HUES48 (cell line): ENCODE results near the gene ZNRF3.
A peak's percentile ranks its signal among the peaks of the same experiment; 100 is the strongest.

Experiments
- H3K27ac ChIP-seq: one replicate; pipeline ENCODE4 v1.7.0; 2013; ENCODE audit warnings: low read depth, low read length, inconsistent platforms
- H3K27me3 ChIP-seq: 2 replicates; pipeline ENCODE4 v1.6.1; 2013; ENCODE audit warnings: mild to moderate bottlenecking, low read length; ENCODE audit not compliant: control insufficient read depth, insufficient read depth
- H3K36me3 ChIP-seq: 2 replicates; pipeline ENCODE4 v1.6.1; 2013; ENCODE audit warnings: low read length; ENCODE audit not compliant: control insufficient read depth, insufficient read depth
- H3K4me1 ChIP-seq: 2 replicates; pipeline ENCODE4 v1.6.1; 2013; ENCODE audit warnings: mild to moderate bottlenecking, low read length; ENCODE audit not compliant: control insufficient read depth, insufficient read depth
- H3K4me3 ChIP-seq: 2 replicates; pipeline ENCODE4 v1.5.1; 2013; ENCODE audit warnings: mild to moderate bottlenecking, low read depth, low read length
- H3K9ac ChIP-seq: 2 replicates; pipeline ENCODE4 v1.6.1; 2013; ENCODE audit warnings: mild to moderate bottlenecking, low read depth, low read length, moderate library complexity
- H3K9me3 ChIP-seq: 2 replicates; pipeline ENCODE4 v1.6.1; 2013; ENCODE audit warnings: low read length; ENCODE audit not compliant: control insufficient read depth, insufficient read depth

Gene ZNRF3

DNA sequence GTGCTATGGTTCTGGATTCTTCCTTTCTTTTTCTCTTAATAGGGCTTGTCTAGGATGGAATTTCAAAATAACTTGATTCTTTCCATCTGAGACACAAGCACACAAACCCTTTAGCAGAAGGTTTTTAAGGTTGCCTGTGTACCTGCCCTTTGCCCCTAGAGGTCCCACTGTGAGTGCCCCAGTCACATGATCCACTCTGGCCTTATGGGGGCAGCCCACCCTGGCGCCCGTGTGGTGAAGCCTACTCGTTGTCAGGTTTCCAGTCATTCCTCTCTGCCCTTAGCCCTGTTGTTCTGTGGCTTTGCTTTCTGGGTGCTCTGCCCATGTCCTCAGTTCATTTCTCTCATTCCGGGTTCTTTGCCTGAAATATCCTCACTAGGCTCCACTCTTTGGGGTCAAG lies 51.8 kb downstream of the ZNRF3 start:
- Histone ChIP-seq H3K9me3 (no peaks in the 10 kb centered on the region), H3K27me3 (no peaks in the 10 kb centered on the region), H3K4me1 (peaks cover 30% of the 10 kb centered on the region), H3K4me3 (no peak overlapping the region), H3K27ac (no peak overlapping the region), H3K36me3 (no peaks in the 10 kb centered on the region), H3K9ac (no peak overlapping the region)

DNA sequence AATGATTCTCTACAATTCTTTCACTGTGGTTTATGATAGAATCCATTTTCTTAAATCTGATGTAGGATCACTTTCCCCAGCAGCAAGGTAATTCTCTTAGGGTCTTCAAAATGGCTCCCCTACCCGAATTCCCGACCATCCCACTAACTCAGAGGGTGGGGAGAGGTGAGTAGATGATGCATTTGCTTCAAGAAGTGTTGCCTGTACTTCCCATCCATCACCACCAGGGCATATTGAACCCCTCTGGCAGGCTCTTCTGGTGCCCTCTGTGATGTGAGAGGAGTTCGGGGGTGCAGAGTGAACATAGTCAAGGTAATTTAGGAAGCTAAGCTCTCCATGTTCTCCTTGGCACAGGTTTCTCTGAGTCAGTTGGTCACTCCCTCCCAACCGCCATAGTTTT lies 52.3 kb downstream of the ZNRF3 start:
- H3K9ac ChIP-seq: no peak overlapping the region
- H3K27me3 ChIP-seq: no peaks in the 10 kb centered on the region
- no peak overlapping the region for H3K27ac ChIP-seq
- no peaks in the 10 kb centered on the region for H3K9me3 ChIP-seq
- peaks cover 30% of the 10 kb centered on the region for H3K4me1 ChIP-seq
- H3K36me3 ChIP-seq: no peaks in the 10 kb centered on the region
- H3K4me3 ChIP-seq: no peak overlapping the region

DNA sequence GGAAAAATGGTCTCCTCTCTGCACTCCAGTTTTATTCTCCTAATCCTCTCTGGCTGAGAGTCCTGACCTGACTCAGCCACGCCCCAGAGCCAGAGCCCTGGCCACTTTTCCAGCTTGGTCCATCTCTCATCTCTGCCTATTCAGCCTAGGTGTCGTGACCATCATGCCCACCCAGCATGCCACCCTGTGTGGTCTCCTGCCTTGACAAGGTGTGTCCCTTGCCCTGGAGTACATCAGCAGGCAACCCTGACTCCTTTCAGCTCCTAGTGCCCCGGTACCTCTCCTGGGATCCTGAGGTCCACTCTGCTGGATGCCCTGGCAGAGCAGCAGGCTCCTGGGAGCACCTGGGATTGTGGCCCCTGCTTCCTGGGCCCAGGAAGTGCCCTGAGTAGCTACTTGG lies 52.8 kb downstream of the ZNRF3 start:
- H3K9me3 ChIP-seq: no peaks in the 10 kb centered on the region
- no peaks in the 10 kb centered on the region for H3K27me3 ChIP-seq
- no peak overlapping the region for H3K9ac ChIP-seq
- no peak overlapping the region for H3K27ac ChIP-seq
- no peaks in the 10 kb centered on the region for H3K36me3 ChIP-seq
- peaks cover 33% of the 10 kb centered on the region for H3K4me1 ChIP-seq
- no peak overlapping the region for H3K4me3 ChIP-seq

DNA sequence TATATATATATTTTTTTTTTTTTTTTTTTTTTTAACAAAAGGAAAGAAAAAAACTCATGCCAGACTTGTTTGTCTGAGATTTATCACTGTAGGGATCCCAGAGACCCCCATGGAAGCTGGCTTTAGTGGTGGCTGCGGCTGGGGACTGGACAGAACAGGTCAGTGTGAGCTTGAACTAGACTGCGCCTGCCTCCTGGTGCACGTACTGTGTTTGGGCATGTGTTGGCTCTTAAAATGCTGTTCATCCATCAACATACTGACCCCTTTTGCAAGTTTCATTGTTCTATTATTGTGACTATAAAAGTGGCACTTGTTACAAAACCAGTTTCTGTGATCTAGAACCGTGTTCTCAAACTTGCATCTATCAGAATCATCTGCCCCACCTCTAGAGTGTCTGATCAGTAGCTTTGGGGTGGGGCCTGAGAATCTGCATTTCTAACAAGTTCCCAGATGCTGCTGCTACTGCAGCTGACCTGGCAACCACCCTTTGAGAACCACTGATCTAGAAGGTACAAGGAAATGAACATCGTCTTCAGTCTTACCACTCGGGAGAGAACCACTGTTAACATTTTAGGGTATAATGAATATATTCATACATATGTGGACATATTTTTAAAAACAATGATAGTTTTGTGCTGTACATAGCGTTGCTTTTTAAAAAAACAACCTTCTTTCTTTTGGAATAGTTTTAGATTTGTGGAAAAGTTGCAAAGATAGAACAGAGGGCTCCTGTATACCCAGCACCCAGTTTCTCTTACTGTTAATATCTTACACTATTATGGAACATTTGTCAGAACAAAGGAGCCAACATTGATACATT lies 54.0 kb downstream of the ZNRF3 start:
- Histone ChIP-seq H3K9ac (no peak overlapping the region), H3K27me3 (no peaks in the 10 kb centered on the region), H3K36me3 (no peaks in the 10 kb centered on the region), H3K4me1 (peaks cover 38% of the 10 kb centered on the region), H3K9me3 (no peaks in the 10 kb centered on the region), H3K4me3 (no peak overlapping the region), H3K27ac (no peak overlapping the region)

DNA sequence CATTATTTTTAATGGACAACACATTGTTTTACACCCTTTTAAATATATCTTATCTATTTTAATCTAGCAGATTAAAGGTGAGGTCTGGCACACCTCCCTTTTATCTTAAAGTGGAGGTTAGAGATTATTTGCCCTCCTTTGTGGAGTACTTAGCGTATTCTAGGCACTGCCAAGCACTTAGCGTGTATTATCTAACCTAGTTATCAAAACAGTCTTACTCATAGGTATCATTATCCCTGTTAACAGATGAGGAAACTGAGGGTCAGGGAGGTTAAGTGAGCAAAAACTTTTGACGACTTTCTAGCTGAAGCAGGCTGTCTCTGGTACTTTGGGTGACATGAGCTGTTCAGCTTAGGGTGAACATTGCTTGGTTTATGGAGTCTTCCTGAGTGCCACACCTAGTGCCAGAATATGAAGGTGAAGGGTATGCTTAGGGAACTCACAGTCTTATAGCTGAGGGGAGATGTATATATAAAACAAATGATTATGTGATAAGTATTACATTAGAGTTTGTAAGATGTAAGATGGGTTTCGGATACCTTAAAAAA lies 55.0 kb downstream of the ZNRF3 start:
- Histone ChIP-seq H3K36me3 (no peaks in the 10 kb centered on the region), H3K4me3 (no peak overlapping the region), H3K27ac (no peak overlapping the region), H3K27me3 (no peaks in the 10 kb centered on the region), H3K9me3 (no peaks in the 10 kb centered on the region), H3K4me1 (peaks cover 42% of the 10 kb centered on the region), H3K9ac (no peak overlapping the region)

DNA sequence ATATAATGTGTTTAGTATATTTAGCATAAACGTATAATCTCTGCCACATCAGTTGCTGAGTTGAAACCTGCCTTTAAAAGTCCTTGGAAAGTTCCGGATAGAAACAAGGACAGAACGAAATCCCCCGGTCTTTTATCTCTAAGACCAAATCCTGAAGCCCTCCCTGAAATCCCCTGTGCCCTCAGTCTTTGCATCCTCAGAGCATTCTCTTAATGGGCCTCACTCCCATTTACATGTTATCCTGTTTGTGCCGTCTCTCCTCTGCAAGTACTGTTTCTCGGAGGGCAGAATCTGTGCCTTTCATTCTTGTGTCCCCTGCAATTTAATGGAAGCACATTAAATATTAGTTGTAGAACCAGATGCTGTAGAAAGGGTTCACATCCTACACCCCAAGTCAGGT lies 56.0 kb downstream of the ZNRF3 start:
- H3K9me3 ChIP-seq: no peaks in the 10 kb centered on the region
- H3K36me3 ChIP-seq: no peaks in the 10 kb centered on the region
- H3K4me1 ChIP-seq: peaks cover 41% of the 10 kb centered on the region
- no peak overlapping the region for H3K4me3 ChIP-seq
- H3K9ac ChIP-seq: no peak overlapping the region
- H3K27me3 ChIP-seq: no peaks in the 10 kb centered on the region
- peak overlapping the region; percentile 70 for H3K27ac ChIP-seq

DNA sequence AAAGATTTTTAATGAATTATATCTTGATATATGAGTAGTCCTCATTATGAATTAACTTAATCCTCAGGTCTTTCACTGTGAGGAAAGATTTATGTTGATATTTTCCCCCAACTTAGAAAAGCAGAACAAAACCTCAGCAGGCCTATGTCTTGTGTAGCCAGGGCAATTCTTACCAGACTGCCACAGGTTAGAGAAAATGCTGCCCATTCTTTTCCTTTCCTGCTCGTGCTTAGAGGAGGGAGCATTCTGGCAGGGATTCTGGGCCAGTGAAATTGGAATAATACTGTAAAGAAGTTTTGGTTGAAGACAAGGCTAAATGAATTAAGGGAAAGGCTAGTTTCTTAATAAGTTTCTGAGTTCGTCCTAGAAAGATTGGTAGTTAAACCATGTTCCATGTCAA lies 56.6 kb downstream of the ZNRF3 start:
- Histone ChIP-seq H3K4me1 (peaks cover 41% of the 10 kb centered on the region), H3K4me3 (no peak overlapping the region), H3K9me3 (no peaks in the 10 kb centered on the region), H3K27me3 (no peaks in the 10 kb centered on the region), H3K9ac (no peak overlapping the region), H3K27ac (peak overlapping the region; percentile 70), H3K36me3 (no peaks in the 10 kb centered on the region)

DNA sequence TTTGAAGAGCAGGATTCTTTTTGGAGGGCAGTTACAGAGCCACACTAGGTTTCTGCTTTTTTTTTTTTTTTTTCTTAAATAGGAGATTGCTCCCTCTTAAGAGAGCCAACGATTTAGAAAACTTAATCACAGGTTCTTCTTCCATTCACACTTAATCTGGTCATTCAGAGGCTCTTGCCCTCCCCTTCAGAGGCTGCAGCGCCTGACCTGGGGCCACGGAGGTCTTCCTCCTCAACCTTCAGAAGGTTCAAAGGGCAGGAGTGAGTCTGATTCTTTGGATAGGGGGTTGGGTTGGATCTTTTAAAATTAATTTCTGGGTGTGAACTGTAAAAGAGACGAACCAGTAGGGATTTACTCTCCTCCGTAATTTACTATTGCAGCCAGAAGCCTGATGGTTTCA lies 57.1 kb downstream of the ZNRF3 start:
- no peaks in the 10 kb centered on the region for H3K36me3 ChIP-seq
- H3K4me3 ChIP-seq: no peak overlapping the region
- no peaks in the 10 kb centered on the region for H3K27me3 ChIP-seq
- H3K9ac ChIP-seq: no peak overlapping the region
- H3K27ac ChIP-seq: peak overlapping the region; percentile 70
- peaks cover 41% of the 10 kb centered on the region for H3K4me1 ChIP-seq
- H3K9me3 ChIP-seq: no peaks in the 10 kb centered on the region

DNA sequence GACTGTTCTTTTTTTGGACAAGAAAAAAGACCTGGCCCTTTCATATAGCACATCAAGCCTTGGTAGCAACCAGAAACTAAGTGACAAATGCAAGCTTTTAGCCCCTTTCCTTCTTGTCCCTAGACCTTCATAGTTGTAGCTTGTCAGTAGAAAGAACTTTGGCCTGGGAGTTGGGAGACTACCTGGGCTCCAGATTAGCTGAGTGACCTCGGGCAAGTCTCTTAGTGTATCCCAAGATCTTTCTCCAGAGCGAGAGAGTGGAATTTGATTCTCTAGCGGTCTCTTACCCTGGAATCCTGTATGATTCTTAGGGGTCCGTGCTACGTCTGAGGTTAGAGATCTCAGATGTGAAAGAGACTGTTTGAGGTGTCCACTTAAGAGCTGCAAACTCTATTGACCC lies 59.0 kb downstream of the ZNRF3 start:
- H3K4me3 ChIP-seq: no peak overlapping the region
- no peak overlapping the region for H3K9ac ChIP-seq
- H3K27ac ChIP-seq: peak overlapping the region; percentile 46

DNA sequence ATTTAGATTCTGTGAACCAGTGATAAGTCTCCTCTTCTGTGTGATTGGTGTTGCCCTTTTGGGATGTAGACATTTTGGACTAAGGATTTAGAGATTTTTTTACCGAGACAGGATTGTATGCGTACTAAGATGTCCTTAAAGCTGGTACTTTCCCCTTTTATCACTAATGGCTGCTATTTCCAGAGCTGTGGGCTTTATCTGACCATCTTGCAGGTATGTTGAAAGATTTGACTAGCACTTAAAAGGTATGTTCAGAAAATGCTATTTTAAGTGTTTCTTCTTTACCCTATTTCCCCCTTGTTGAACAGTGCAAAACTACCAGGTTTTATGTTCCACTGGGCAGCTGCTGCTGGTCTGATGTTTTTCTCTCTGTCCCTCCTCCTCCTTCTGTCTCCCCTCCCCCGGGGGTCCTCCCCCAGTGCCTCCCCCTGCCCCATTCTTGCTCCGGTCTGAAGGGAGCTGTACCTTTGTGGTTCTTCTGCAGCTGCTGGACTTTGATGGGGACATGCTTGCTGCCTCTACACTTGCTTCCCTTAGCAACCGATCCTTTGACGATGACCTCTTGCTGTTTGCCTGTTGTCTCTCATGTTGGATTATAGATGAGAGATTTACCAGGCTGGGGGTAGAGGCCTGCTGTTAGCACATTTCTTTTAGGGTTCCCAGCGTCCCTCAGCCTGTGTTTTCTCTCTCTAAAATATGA lies 59.6 kb downstream of the ZNRF3 start:
- H3K9me3 ChIP-seq: no peaks in the 10 kb centered on the region
- peak overlapping the region; percentile 46 for H3K27ac ChIP-seq
- H3K9ac ChIP-seq: no peak overlapping the region
- no peaks in the 10 kb centered on the region for H3K27me3 ChIP-seq
- H3K36me3 ChIP-seq: no peaks in the 10 kb centered on the region
- H3K4me3 ChIP-seq: no peak overlapping the region
- peaks cover 41% of the 10 kb centered on the region for H3K4me1 ChIP-seq

More for the DNA sequence above, 59.0 kb downstream of the ZNRF3 start:
- H3K4me1 ChIP-seq: peaks cover 41% of the 10 kb centered on the region
- no peaks in the 10 kb centered on the region for H3K9me3 ChIP-seq
- H3K36me3 ChIP-seq: no peaks in the 10 kb centered on the region
- no peaks in the 10 kb centered on the region for H3K27me3 ChIP-seq

DNA sequence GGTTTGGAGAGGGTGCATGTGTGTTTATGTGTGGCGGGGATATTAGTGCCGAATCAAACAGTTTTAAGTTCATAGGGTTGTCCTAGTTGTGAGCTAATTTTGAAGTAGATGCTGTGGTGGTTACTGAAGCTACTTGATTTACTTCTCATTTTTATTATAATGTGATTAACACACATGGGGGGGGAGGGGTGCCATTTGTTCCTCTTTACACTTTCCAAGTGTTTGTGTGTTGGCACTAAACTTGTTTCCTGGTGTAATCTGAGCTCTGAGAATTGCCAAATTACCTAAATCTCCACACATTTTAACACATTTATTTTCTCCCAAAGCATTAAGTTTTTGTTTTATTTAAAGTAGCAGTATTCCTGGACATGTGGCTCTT lies 60.1 kb downstream of the ZNRF3 start:
- Histone ChIP-seq H3K27ac (peak overlapping the region; percentile 46), H3K27me3 (no peaks in the 10 kb centered on the region), H3K9me3 (no peaks in the 10 kb centered on the region), H3K9ac (no peak overlapping the region), H3K4me1 (peaks cover 41% of the 10 kb centered on the region), H3K36me3 (no peaks in the 10 kb centered on the region), H3K4me3 (no peak overlapping the region)
